NCI-H446 (cell line): ENCODE measurements around the gene TNKS1BP1.
"Not testable (repeated sequence)": the region's sequence is repeated elsewhere in the genome, so short reads cannot be mapped to it uniquely, and the experiment has no call there.

ENCODE experiments used
- DNase-seq, 2 experiments: peaks; one replicate each; lab custom pipeline; 2025; lab: John Stamatoyannopoulos, UW

Gene TNKS1BP1

DNA sequence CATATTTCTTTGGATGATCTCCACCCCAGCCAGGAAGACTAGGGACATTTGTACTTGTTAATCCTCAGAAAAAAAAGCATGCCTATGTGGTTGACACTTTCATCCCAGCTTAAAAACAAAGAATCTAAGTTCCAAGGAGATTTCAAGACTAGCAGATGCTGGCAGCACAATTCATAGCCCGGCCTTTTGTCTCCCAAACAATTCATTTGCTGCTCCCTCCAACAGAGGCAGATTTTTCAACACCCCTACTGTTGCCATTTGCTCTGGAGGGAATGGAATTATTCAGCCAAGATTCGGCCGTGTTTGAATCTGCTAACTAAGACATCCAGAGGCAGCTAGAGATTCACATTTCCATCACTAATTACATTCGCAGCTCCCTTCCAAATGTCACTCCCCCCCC lies 28.7 kb upstream of the TNKS1BP1 start:
- no peak for DNase-seq

DNA sequence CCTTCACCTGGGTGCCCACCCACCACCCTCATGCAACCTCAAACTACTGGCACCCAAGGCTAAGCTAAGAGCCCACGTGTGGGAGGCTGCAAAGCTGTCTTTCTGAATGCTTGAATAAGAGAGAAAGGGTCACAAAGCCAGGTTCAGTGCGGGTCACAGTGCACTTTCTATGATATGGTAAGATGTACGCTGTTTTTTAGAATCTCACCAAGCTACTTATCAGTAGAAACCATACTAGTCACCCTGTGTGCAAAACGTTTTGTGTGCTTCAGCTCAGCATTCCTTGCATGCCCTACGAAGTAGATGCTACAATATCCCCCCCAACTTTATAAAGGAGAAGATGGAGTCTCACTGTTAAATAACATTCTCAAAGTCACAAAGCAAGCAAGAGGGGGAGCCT lies 28.3 kb upstream of the TNKS1BP1 start:
- no peak for DNase-seq

DNA sequence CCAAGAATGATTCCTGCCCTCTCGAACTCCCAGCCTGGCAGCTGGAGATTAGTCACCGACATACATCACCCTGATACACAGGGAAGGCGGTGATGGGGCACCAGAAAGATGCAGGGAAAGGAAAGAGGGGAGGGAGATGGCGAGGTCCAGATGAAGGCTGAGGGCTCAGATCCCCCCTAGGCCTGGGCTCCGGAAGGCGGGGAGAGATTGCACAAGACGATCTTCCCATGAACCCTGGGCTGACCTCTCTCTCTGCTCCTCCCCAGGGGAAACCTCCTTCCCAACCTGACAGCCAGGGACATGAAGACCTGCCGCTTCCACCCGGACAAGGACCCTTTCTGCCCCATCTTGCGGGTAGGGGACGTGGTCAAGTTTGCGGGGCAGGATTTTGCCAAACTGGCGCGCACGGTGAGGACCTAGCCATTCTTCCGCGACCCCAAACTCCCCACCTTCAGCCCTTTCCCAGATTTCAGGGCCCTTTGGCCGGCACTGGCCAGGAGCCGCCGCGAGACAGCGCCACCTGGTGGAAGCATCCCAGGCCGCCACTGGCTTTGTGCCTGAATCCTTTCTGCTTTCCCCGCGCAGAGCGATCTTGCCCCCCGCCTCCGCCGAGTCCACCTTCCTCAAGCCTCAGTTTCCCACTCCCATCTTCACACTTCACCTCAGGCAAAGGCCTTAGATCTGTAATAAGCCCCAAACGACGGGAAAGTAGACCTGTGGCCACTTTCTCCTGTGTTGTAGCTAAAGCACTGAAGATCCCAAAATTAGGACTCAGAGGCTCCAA lies 24.9 kb upstream of the TNKS1BP1 start:
- no peak for DNase-seq

DNA sequence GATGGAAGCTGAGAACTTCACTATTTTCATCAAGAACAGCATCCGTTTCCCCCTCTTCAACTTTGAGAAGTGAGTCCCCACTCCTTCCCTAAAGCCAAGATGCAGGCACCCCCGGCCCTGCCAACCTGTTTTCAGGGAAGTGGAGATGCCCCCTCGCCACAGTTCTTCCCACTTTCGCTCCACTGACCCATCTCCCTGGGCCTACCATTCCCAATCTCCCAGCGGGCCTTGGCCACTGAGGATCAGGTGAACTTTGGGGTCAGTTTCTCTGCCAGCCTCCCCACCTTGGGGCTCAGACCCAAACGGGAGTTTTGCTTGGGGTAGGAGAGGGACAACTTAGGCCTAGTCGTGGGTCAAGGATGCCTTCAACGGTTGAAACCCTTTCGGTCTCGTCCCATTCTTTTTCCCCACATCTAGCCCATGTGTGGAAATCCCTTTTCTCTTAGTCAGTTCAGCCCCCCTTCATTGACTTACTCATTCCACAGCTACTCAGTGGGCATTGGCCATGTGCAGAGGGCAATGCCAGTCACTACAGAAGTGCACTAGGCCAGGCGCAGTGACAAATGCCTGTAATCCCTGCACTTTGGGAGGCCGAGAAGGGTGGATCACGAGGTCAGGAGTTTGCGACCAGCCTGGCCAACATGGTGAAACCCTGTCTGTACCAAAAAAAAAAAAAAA lies 24.0 kb upstream of the TNKS1BP1 start:
- DNase-seq: no peak

DNA sequence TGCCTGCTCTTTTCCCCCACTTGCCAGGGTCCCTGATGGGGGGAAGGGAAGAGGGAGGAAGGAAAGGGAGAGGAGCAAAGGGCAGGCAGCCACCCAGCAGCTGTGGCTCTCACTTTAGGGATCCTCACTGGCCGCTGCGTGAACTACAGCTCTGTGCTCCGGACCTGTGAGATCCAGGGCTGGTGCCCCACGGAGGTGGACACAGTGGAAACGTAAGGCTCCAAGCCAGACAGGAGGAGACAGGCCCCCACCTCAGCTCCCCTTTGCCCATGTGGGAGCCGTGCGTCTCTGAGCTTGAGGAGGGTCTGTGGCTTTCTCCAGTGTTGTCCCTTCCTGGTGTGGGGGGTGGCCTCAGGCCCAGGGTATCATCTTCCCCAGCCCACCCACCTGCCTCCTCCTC lies 23.3 kb upstream of the TNKS1BP1 start:
- DNase-seq: no peak

DNA sequence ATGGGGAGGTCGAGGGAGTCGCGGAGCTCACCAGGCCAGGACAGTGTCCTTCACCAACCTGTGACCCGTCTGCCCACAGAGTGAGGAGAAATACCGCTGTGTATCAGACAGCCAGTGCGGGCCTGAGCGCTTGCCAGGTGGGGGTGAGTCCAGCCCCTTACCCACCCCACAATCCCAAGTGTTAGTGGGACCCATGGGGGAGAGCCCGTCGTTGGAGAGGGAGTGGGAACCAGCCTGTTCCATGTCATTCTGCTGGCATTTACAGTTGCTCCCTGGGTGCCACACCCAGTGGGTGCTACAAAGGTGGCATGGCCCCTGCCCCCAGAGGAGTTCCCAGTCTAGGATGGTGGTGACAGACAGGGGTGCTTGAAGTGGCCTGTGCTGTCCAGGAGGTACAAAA lies 22.6 kb upstream of the TNKS1BP1 start:
- DNase-seq: no peak

DNA sequence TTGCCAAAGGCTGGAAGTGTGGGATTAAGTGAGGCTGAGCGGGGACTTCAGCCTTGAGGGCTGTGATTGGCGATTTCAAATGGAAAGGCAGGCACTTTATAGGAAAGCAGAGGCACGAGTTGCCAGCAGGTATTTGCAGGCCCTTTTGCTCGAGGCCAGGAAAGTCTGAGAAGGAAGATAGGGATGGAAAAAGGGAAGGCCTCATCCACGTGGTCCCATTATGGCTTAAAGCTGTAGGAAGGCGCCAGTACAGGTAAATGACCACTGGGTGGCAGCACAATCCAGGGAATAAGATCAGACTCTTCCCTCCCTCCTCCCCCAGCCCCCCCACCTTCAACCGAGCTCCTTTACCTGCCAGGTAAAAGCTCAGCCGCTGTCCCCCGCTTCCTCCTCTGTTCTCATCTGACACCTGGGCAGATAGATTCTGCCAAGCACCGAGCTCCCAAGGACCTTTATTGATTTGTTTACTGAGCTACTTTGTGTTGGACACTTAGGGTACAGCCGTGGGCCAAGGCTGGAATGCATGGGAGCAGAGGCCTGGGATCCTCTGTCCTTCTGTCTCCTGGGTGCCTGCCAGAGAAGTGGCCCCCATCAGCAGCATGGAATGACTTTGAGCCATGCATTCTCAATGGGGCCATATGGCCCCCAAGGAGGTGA lies 20.9 kb upstream of the TNKS1BP1 start:
- peak; percentile 38 to 68 for DNase-seq

DNA sequence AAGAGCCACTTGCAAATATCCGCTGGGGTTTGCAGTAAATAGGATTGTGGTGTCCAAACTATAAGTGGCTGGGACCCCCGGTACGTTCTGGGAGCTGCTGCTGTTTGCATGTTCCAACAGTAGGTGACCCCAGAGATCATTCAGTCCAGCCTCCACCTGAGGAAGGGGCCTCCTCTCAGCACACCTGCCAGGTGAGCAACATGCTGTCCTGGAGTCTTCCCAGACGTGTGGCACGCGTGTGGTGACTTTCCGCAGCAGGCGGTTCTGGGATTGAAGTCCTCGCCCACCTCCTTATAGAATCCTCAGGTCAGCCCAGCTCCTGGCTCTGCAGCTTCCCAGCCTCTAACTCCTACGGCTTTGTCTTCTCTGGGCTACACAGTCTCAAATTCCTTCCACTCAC lies 20.1 kb upstream of the TNKS1BP1 start:
- DNase-seq: no peak

DNA sequence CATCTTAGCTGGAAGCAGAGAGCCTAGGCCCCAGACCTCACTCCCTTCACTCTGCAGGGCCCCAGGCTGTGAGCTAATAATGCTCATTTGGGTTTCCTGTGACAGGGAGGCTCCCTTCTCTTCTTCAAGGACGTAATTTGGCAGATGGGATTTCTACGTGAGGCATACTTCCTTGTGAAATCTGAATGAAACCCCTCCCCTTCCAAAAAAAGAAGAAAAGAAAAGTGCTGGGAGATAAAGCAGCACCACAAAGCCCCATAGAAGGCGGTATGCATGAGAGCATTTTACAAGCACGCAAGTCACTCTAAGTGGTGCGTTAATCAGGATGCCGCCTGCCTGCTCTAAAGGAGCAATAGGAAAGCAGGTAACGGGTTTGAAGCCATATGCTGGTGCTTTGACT lies 19.1 kb upstream of the TNKS1BP1 start:
- no peak for DNase-seq

DNA sequence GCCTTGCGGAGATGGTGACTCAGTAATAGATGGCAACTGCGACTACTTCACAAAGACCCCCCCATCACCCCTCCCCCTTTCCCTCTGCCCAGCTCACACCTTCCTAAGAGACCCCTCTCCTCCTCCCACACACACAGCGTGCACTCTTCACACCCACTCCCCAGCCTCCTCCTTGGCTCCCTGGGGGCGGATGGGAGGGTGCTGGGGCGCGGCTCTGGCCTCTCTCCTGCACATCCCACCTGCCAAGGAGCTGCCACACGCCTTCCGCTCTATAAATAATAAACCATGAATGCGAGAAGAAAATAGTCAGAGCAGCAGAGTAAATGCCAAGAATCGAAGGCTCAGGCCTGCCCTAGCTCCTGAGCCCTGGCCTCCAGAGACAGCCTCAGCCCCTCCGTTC lies 17.9 kb upstream of the TNKS1BP1 start:
- no peak for DNase-seq

DNA sequence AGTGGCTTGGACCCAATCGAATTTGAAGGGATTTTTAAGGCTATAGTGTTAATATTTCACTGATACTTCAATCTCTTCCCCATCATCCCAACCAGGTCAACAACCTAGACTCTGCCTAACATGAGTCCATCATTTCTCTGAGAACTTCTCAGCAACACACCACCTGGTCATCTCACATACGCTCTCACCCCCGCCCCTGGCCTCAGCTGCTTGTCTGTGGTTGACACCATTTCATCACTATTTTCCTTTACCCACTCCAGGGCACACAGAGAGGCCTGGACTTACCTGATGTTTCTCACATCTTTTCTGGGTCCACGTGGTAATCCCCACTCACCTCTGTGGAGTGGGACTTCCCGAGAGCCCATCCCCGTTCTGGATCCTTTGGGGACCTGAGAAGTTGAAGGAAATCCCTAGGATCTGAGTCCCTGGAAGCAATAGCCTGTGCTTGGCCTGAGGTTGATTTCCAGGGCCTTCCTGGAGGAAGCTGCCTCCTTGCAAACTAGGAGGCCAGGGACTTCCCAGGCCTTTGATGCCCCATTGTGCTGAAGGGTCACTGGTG lies 16.6 kb upstream of the TNKS1BP1 start:
- no peak for DNase-seq

DNA sequence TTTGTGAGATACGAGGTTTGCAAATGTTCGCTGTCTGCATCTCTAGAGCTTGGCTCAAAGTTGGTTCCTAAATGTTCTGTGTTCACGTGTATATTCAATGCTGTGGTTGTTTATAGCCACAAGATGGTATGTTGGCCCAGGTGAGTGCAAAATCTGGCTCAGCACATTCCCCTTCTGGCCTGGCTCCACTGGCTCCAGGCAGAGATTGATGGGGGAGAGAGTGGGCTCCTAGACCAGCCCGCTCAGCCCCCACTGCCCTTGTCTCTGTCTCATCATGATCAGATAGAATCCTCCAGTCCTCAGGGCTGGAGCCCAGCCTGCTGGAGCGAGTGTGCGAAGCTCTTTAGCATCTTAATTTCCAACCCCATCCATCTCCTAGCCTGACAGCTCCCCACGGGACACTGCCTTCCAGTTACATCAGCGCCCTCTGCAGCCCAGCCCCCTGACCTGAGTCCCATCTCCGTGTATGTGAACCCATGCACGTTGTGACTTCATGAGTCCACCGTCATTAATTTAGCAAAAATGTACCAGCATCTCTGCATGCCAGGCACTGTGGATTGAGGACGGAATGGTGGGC lies 15.4 kb upstream of the TNKS1BP1 start:
- DNase-seq: peak; percentile 21 to 55

DNA sequence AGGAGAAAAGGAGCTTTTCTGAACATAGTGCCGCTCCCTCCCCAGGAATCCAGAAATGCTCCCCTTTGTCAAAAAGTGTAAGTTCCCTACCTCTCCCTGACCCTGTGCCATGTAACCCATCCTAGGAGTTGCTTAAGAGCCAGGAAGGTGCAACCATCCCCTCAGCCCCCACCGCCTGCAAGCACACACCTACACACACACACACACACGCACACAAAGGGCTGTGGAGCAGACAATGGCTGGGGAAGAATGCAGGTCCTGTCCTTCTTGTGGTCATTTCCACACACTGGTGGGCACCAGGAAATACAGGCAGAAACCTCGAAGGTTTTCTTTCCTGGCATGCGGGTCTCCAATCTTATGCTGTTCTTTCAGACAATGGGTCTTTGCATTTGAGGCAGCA lies 14.6 kb upstream of the TNKS1BP1 start:
- no peak for DNase-seq

DNA sequence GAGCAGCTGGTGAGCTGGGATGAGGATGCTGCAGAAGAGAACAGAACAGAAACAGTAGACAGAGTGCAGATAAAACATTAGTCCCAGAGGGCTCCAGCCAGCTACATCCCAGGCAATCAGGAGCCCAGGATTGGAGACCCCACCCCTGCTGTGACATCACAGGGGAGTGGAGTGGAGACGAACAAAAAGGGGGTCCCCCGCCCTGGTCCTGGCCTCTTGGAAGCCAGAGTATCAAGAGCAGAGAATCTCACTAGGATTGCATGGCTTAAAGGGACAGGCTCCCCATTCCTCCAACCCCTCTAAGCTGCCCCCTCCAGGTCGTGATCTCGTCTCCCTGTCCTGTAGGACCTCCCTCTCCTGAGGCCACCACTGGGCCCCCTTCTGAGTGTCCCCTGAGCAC lies 13.4 kb upstream of the TNKS1BP1 start, which contains the start of gene P2RX3:
TSS of gene P2RX3 (plus strand) at position 211 of the 400 bp plus-strand sequence. CDS start 199 bp downstream, outside the sequence.
- DNase-seq: no peak

DNA sequence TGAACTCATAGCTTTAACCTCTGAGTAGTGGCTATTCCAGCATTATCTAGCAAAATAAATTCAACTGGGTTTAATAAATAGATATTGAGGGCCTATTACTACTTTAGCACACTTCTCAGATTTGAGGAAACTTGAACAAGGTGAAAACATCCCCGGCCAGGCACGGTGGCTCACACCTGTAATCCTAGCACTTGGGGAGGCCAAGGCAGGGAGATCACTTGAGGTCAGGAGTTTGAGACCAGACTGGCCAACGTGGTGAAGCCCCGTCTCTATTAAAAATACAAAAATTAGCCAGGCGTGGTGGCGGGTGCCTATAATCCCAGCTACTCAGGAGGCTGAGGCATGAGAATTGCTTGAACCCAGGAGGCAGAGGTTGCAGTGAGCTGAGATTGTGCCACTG lies 12.1 kb upstream of the TNKS1BP1 start:
- not testable (repeated sequence) for DNase-seq

DNA sequence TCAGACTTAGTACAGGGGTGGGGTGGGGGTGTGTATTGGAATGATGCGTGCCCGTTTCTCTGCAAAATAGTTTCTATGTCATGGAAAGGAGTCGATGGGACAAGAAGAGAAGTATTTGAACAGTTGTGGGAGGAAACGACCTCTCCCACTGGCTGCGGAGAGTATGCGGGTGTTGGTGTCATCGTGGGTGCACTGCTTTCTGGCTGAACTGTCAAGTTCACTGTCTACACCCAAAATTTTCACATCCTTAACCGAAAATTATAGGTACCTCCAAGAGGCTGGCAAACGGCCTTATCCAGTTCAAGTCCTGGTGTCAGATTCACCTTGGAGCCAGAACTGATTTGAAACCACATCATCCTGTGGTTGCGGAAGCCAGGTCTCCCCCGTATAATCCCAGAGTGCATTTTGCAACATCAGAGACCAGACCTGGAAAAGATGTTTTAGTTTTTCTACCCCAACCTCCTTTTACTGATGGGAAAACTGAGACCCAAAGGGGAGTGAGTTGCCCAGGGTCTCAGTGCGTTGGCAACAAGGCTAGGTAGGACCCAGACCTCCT lies 11.4 kb upstream of the TNKS1BP1 start:
- DNase-seq: no peak

DNA sequence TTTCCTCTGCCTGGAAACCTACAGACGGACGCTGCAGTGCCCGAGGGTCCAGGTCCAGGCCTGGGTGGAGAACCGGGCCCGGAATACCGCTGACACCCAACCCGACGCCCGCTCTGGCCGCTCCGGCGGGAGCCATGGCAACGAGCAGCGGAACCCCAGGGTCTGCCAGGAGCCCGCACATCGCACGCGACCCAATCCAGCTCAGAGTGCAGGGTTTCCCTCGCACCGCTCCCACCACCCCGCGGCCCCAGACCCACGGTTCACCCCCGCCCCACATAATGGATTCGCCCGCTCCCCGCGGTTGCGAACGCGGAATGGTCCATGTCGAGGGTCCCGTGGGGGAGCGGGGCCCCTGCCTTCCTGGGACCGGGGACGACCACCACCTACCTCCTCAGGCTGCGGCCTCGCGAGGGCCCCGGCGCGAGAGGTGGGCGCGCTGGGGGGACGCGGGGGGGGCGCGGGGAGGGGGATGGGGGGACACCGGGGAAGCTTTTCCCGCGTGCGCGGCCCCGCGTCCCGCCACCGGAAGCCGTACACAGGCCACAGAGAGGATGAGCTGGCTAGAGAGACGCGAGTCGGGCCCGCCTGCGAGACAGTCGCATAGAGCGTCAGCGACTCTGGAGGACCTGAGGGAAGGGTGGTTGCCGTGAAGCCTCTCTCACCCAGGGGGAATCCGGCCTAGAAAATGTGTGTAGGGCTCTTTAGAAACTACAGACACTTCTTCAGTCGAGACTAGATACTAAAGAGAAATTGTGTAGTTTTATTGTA lies 10.8 kb upstream of the TNKS1BP1 start, which contains the start of gene SSRP1:
TSS of gene SSRP1 (minus strand) at position 550 of the 768 bp plus-strand sequence. CDS start 771 bp downstream, outside the sequence.
- DNase-seq: peak; percentile 73 to 93

DNA sequence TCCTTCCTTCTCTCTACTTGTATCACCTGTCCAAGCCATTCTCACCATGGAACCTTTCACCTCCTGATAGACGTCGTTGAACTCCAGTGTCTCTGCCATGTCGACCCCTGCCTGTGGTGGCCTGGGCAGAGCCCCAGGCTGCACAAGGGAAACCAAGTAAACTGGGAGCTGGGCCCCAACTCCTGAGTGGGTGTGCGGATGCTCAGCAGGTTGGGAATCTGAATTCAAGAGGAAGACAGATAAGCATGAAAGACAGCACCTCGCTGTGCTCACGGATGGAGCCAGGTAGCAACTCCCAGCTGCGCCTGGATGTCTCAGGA lies 10.2 kb upstream of the TNKS1BP1 start:
- no peak for DNase-seq

DNA sequence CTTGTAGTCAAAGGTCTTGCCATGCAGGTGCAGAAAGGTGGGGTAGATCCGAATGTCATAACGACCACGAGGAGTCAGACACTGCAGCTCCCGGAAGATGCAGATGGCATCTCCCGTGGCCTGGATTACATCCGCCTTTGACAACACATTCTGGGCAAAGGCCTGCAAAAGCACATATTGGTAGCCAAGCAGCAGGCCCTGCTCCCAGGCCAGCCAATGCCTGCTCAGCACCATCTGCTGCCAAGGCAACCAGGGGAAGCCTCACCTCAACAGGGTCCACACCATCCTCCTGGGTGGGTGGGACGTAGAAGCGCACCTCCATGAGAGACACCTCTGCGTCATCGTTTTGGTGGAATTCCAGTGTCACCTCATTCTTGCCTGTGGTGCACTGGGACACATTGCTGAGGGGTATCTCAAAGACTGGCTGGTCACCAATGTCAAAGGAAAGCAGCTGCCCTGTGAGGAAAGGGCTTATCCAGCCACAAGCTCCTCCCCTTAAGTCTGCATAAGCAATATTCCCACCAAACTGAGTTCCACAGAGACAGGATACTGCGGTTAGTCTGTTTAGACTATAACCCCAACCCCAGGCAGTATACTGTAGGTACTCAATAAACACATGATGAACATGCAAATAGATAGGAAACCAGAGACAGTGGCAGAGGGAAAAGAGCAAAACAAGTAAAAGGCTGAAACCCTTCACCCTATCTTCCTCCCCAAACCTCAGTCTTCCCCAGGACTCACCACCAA lies 8.1 kb upstream of the TNKS1BP1 start:
- DNase-seq: no peak

DNA sequence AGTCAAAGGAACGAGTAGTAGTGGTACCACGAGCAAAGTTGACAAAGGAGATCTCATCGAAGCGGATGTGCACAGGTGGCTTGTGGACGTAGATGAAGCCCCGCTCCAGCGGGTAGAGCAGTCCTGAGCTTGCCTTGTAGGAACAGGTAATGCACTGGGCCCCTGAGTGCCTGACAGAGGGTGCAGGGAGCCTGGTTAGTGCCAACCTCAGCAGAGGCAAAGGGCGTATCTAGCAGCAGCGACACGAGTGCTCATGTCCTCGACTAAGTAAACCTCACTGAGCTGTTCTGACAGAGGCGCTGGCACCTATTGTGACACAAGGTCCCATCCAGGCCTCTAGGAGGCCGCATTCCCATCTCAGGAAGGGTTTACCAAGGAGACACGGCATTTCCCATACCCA lies 7.0 kb upstream of the TNKS1BP1 start:
- DNase-seq: no peak

DNA sequence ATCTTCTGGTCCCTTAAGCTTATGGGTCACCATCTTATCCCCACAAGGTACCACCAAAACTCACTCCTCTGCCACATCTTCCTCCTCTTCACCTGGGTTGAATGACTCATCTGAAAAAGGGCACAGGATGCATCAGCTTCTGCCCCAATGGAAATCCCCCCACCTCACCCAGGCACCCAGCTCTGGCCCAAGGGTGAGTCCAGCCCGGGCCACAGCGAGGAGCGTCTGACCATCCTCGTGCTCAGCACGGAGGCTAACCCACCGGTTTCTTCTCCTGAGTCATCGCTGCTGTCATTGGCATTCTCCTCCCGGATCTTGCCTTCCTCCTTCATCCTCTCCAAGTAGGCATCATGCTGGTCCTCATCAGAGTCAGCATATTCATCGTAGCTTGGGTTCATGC lies 5.3 kb upstream of the TNKS1BP1 start:
- no peak for DNase-seq
